Lower leg skin (tissue), 4 donors: Measurements from ENCODE around the gene ASPRV1. TPM values are rescaled to one million over a fixed set of nuclear protein-coding genes. Genes with fewer than 3 reads are reported as not detected.
"Not testable (repeated sequence)": the region's sequence is repeated elsewhere in the genome, so short reads cannot be mapped to it uniquely, and the experiment has no call there.

Experiments used
- DNase-seq, 2 donors: peaks; one replicate each; pipeline ENCODE4 v3.0.0-alpha.2; 2019; ENCODE audit warnings: low spot score in 2 of 2
- H3K4me3 ChIP-seq: fragments of 200-600 bp; sonication (generic); 2 replicates; pipeline ENCODE4 v1.5.1; 2017; ENCODE audit warnings: mild to moderate bottlenecking, low read depth; ENCODE audit not compliant: poor library complexity, severe bottlenecking
- POLR2A ChIP-seq, 2 donors: fragments of 450-650 bp; IDR thresholded peaks; one replicate each; pipeline ENCODE4 v1.6.1; 2016 to 2017; ENCODE audit warnings: antibody characterized with exemption in 2 of 2, mild to moderate bottlenecking in 1 of 2, moderate library complexity in 1 of 2
- WGBS, 2 donors: methylation state at CpG; one replicate each; pipeline ENCODE4 v1.1.5; 2018; 5-methylcytosine and 5-hydroxymethylcytosine counted together
- intact Hi-C: fragments of 100-400 bp; cut with DNase I; formaldehyde crosslinking; loops from one replicate; pipeline ENCODE4 v1.15.0; 2023; ENCODE audit warnings: low total_unique reads
- total RNA-seq, 4 donors: library from RNA; depleted of rRNA; stranded (reverse); fragments of >200 nt; gene quantifications; one replicate each; pipeline ENCODE4 v1.1.0, GENCODE V29; 2016
- TF ChIP-seq, protein P1 (sequence below), 3 donors: fragments of 450-650 bp; IDR thresholded peaks; one replicate each; pipeline ENCODE4 v1.5.1; 2016; ENCODE audit warnings: antibody characterized with exemption in 3 of 3, mild to moderate bottlenecking in 3 of 3, moderate library complexity in 2 of 3

ASPRV1 gene
- total RNA-seq, 4 donors from 2014 or later = 771 to 1,715 (median 955) TPM

GRCh38 chr2:70006447-70006784, 45.0 kb upstream of the ASPRV1 start:
- 62 to 81% methylated on average over 1 of the region's 1 CpG for WGBS, 2 donors
- no peak overlapping the region for H3K4me3 ChIP-seq
- TF ChIP-seq POLR2A (IDR thresholded peaks at IDR 0.05) = no peak
- TF ChIP-seq, protein P1, sequence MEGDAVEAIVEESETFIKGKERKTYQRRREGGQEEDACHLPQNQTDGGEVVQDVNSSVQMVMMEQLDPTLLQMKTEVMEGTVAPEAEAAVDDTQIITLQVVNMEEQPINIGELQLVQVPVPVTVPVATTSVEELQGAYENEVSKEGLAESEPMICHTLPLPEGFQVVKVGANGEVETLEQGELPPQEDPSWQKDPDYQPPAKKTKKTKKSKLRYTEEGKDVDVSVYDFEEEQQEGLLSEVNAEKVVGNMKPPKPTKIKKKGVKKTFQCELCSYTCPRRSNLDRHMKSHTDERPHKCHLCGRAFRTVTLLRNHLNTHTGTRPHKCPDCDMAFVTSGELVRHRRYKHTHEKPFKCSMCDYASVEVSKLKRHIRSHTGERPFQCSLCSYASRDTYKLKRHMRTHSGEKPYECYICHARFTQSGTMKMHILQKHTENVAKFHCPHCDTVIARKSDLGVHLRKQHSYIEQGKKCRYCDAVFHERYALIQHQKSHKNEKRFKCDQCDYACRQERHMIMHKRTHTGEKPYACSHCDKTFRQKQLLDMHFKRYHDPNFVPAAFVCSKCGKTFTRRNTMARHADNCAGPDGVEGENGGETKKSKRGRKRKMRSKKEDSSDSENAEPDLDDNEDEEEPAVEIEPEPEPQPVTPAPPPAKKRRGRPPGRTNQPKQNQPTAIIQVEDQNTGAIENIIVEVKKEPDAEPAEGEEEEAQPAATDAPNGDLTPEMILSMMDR (IDR thresholded peaks at IDR 0.05) = no peak
- intact Hi-C loops = no loop called here
- no peak for DNase-seq

- TF ChIP-seq POLR2A (IDR thresholded peaks at IDR 0.05) = no peak
- TF ChIP-seq, protein P1 (IDR thresholded peaks at IDR 0.05) = no peak
- peak in 1 of 2 donors; percentile 43 for DNase-seq
- H3K4me3 ChIP-seq = no peak overlapping the region
- WGBS, 2 donors = 89 to 92% methylated on average over 5 to 6 of the region's 6 CpGs
- intact Hi-C loops = no loop called here
Observed at GRCh38 chr2:70005752-70006446, 44.5 kb upstream of the ASPRV1 start.

DNA sequence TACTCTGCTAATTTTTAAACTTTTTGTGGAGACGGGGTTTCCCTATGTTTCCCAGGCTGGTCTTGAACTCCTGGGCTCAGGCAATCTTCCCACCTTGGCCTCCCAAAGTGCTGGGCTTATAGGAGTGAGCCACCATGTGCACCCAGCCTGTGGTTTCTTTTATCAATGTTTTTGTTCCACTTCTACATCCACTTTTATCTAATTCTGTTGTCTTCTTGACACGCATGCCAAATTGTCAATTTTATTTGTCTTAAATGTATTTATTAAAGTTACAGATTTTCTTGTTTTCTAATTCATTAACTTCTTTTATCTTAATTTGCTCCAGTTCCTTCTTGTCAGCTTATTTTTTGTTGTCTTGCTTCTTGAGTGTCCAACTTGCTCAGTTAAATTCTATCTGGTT, 43.8 kb upstream of the ASPRV1 start:
- no peak for DNase-seq
- WGBS, 2 donors = 95 to 98% methylated on average over 2 of the region's 2 CpGs
- intact Hi-C loops = no loop called here
- H3K4me3 ChIP-seq = no peak overlapping the region
- TF ChIP-seq POLR2A (IDR thresholded peaks at IDR 0.05) = no peak
- TF ChIP-seq, protein P1 (IDR thresholded peaks at IDR 0.05) = no peak

- intact Hi-C loops = no loop called here
- TF ChIP-seq, protein P1 (IDR thresholded peaks at IDR 0.05) = no peak
- no peak for TF ChIP-seq POLR2A (IDR thresholded peaks at IDR 0.05)
- no peak overlapping the region for H3K4me3 ChIP-seq
- 93% methylated on average over 6 of the region's 6 CpGs for WGBS, 2 donors
- peak in 1 of 2 donors; percentile 43 for DNase-seq
Observed at GRCh38 chr2:70003093-70003830, 41.8 kb upstream of the ASPRV1 start.

DNA sequence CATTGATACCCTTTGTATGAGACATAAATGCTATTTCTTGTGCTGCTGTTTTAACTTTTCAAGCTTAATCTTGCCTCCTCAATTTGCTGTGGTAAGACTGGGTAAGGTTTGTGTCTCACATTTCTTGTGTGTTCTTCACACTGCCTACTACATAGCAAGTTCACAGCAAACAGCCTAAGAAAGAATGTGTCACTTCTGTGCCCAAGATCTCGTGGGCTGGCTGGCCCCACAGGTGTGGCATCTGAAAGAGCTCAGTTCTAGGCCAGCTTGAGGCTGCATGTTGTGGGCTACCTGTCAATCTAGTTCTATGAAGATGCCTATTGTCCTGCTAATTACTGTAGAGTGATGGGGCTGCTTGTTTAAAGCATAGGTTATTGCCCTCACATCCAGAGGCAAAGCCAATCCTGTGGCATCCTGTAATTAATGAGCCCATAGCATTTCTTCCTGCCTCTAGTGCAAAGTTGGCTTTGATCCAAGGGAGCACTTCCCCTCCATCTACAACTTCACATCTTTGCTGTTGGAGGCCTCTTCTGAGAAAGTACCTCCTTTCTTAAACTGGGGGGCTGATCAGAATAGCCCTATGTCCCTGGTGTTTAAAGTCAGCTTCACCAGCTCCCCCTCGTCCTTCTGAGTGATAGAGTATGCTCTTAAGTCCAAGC, 40.9 kb upstream of the ASPRV1 start:
- intact Hi-C loops = no loop called here
- no peak overlapping the region for H3K4me3 ChIP-seq
- TF ChIP-seq POLR2A (IDR thresholded peaks at IDR 0.05) = no peak
- TF ChIP-seq, protein P1 (IDR thresholded peaks at IDR 0.05) = no peak
- DNase-seq = peak in 1 of 2 donors; percentile 18
- WGBS, 2 donors = 79 to 80% methylated on average over 2 of the region's 2 CpGs

GRCh38 chr2:70000529-70000928, 39.1 kb upstream of the ASPRV1 start:
- H3K4me3 ChIP-seq, intact Hi-C loops: not testable (repeated sequence)
- 94 to 95% methylated on average over 6 of the region's 6 CpGs for WGBS, 2 donors
- peak in 1 of 2 donors; percentile 31 for DNase-seq
